Activated CD4-positive, alpha-beta T cell treated with anti-CD3 and anti-CD28 coated beads, Interleukin-2, amount 50 U/mL, for 24 hours (primary cell): ENCODE data around the gene CD59.
A peak's percentile ranks its signal among the peaks of the same experiment; 100 is the strongest.

Experiments
- DNase-seq, 2 donors: peaks; one replicate each; pipeline ENCODE4 v3.0.0-alpha.2; 2020; ENCODE audit warnings: low read depth in 1 of 2, low spot score in 1 of 2

The CD59 gene

GRCh38 chr11:33736148-33736812 lies at the start of gene CD59:
Gene CD59 (minus strand): TSS chr11:33736423. CDS start chr11:33722445, 13,978 bp downstream.
- DNase-seq = peak; percentile 67 to 84

- no peak for DNase-seq
Measured at GRCh38 chr11:33785609-33786008, 49.4 kb upstream of the CD59 start.

- no peak for DNase-seq
Measured at GRCh38 chr11:33779849-33780528, 43.8 kb upstream of the CD59 start.

GRCh38 chr11:33778675-33779074 lies 42.5 kb upstream of the CD59 start:
- DNase-seq = no peak

GRCh38 chr11:33777906-33778305 lies 41.7 kb upstream of the CD59 start:
- DNase-seq = no peak

GRCh38 chr11:33775832-33776470 lies 39.7 kb upstream of the CD59 start:
- DNase-seq = no peak

GRCh38 chr11:33775467-33775807 lies 39.2 kb upstream of the CD59 start:
- DNase-seq = no peak

- no peak for DNase-seq
Measured at GRCh38 chr11:33774736-33775466, 38.7 kb upstream of the CD59 start.

GRCh38 chr11:33773987-33774735 lies 37.9 kb upstream of the CD59 start, which contains the start of gene FBXO3:
Gene FBXO3 (minus strand): TSS chr11:33774520. CDS start chr11:33774497, 23 bp downstream.
- peak; percentile 61 to 78 for DNase-seq

- DNase-seq = peak in 1 of 2 donors; percentile 17
Measured at GRCh38 chr11:33773404-33773986, 37.3 kb upstream of the CD59 start.

- no peak for DNase-seq
Measured at GRCh38 chr11:33772870-33773269, 36.6 kb upstream of the CD59 start.

- no peak for DNase-seq
Measured at GRCh38 chr11:33772300-33772699, 36.1 kb upstream of the CD59 start.

GRCh38 chr11:33770236-33770635 lies 34.0 kb upstream of the CD59 start:
- no peak for DNase-seq

GRCh38 chr11:33769542-33769941 lies 33.3 kb upstream of the CD59 start:
- no peak for DNase-seq

GRCh38 chr11:33767624-33768023 lies 31.4 kb upstream of the CD59 start:
- DNase-seq = no peak

- DNase-seq = no peak
Measured at GRCh38 chr11:33766085-33766484, 29.9 kb upstream of the CD59 start.

- no peak for DNase-seq
Measured at GRCh38 chr11:33761471-33761870, 25.2 kb upstream of the CD59 start.

- DNase-seq = no peak
Measured at GRCh38 chr11:33753304-33753967, 17.2 kb upstream of the CD59 start.

- no peak for DNase-seq
Measured at GRCh38 chr11:33751878-33752277, 15.7 kb upstream of the CD59 start.

- DNase-seq = no peak
Measured at GRCh38 chr11:33747979-33748378, 11.8 kb upstream of the CD59 start.
